Esophagus muscularis mucosa (tissue), 4 donors: ENCODE results near the gene LMAN2. TPM values are rescaled to one million over a fixed set of nuclear protein-coding genes. Genes with fewer than 3 reads are reported as not detected.
A peak's percentile ranks its signal among the peaks of the same experiment; 100 is the strongest.

Experiments
- DNase-seq: peaks from one replicate; pipeline ENCODE4 v3.0.0-alpha.2; 2017; ENCODE audit errors: extremely low spot score
- H3K27ac ChIP-seq, 4 donors: fragments of 200-600 bp; sonication (generic); replicated peaks in 1 of 4; 1 replicate in 3 of 4; 2 replicates in 1 of 4; pipeline ENCODE4 v1.5.1; 2016 to 2019; ENCODE audit warnings: mild to moderate bottlenecking in 1 of 4
- H3K27me3 ChIP-seq, 4 donors: fragments of 200-600 bp; sonication (generic); one replicate each; pipeline versions ENCODE4 v1.5.1 to v1.6.0; 2016 to 2019
- H3K36me3 ChIP-seq, 4 donors: fragments of 200-600 bp; sonication (generic); one replicate each; pipeline ENCODE4 v1.5.1; 2016 to 2019
- H3K4me1 ChIP-seq, 4 donors: fragments of 200-600 bp; sonication (generic); one replicate each; pipeline ENCODE4 v1.5.1; 2016 to 2019
- H3K4me3 ChIP-seq, 4 donors: fragments of 200-600 bp; sonication (generic); 1 replicate in 2 of 4; 2 replicates in 2 of 4; pipeline ENCODE4 v1.5.1; 2016 to 2019; ENCODE audit warnings: mild to moderate bottlenecking in 4 of 4, moderate library complexity in 1 of 4
- H3K9me3 ChIP-seq, 4 donors: fragments of 200-600 bp; sonication (generic); 1 replicate in 3 of 4; 2 replicates in 1 of 4; pipeline ENCODE4 v1.5.1; 2016 to 2019
- CTCF ChIP-seq, 3 experiments: fragments of 200-600 bp in 2 of 3; fragments of 450-650 bp in 1 of 3; sonication (generic) in 2 of 3; IDR thresholded peaks; one replicate each; pipeline ENCODE4 v1.5.1; 2017 to 2019; ENCODE audit warnings: antibody characterized with exemption in 3 of 3, mild to moderate bottlenecking in 2 of 3, moderate library complexity in 1 of 3
- EP300 ChIP-seq: sonication (generic); formaldehyde crosslinking; IDR thresholded peaks from one replicate; pipeline ENCODE4 v1.6.1; 2017; ENCODE audit warnings: antibody characterized with exemption
- POLR2A ChIP-seq: fragments of 450-650 bp; IDR thresholded peaks from one replicate; pipeline ENCODE4 v1.6.1; 2017; ENCODE audit warnings: antibody characterized with exemption, moderate library complexity, mild to moderate bottlenecking, low read depth
- POLR2AphosphoS5 ChIP-seq, 2 donors: sonication (generic); formaldehyde crosslinking; IDR thresholded peaks; one replicate each; pipeline ENCODE4 v1.6.1; 2017; ENCODE audit warnings: antibody characterized with exemption in 2 of 2
- WGBS: methylation state at CpG from one replicate; pipeline ENCODE4 v1.1.5; 2018; 5-methylcytosine and 5-hydroxymethylcytosine counted together
- intact Hi-C: fragments of 100-400 bp; cut with DNase I; formaldehyde crosslinking; loops from one replicate; pipeline ENCODE4 v1.15.1; 2023
- total RNA-seq, 4 donors: library from RNA; depleted of rRNA; stranded (reverse); fragments of >200 nt; gene quantifications; one replicate each; pipeline versions ENCODE4 v1.1.0 to v1.2.1, GENCODE V29; 2016

LMAN2 gene, protein sequence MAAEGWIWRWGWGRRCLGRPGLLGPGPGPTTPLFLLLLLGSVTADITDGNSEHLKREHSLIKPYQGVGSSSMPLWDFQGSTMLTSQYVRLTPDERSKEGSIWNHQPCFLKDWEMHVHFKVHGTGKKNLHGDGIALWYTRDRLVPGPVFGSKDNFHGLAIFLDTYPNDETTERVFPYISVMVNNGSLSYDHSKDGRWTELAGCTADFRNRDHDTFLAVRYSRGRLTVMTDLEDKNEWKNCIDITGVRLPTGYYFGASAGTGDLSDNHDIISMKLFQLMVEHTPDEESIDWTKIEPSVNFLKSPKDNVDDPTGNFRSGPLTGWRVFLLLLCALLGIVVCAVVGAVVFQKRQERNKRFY
- 100 to 1,000 TPM in 3 of 4 donors, 10 to 100 TPM in 1; 95.1 to 168 (median 128) TPM for total RNA-seq

DNA sequence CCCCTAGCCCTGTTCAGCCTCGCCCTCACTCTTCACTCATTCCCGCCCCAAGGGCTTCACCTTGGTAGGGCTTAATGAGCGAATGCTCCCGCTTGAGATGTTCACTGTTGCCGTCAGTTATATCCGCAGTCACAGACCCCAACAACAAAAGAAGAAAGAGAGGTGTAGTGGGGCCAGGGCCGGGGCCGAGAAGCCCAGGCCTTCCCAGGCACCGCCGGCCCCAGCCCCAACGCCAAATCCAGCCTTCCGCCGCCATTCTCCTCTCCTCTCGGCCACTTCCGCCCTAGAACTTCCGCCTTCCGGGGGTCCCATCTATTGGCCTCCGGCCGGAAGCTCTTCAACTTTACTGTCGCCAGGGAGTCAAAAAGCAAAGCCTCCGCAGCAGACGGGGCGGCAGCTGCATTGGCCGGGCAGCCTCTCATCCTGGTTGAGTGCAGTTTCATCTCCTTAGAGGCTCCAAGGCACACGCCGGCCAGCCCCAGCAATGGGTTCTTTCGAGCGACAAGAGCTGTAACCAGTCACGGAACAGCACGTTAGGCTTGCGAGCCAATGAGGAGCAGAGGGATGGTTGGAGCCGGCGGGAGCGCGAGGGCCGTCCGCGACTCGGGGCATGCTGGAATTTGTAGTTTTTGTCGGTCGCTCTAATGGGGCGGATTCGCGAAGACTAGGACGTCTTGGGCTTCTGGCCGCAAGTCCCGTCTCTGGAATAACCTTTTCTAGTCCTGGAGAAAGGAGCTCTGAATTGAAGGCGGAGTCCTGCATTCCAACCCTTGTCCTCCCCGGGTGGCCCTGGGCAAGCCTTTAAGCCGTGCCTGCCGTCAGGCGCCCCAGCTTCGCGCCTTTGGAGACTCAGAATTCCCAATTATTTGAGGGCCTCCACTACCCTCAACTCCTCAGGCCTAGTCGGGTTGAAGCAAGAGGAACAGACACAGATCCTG, at the start of gene LMAN2:
TSS of gene LMAN2 (minus strand) at position 277 of the 938 bp plus-strand sequence. CDS start at position 256, 21 bp downstream.
- no peaks in the 10 kb centered on the region for H3K27me3 ChIP-seq
- H3K27ac ChIP-seq, result peak within 1 kb of the TSS; percentile 87 to 92 (median 91)
- TF ChIP-seq POLR2A (peak; percentile 66), EP300 (no peak), CTCF (IDR thresholded peaks at IDR 0.05) (peak in 1 of 3 experiments; percentile 14), POLR2AphosphoS5 (IDR thresholded peaks at IDR 0.05) (peak; percentile 61 to 82)
- peaks cover 17 to 53% (median 48%) of the 10 kb centered on the region in 4 donors for H3K4me1 ChIP-seq
- H3K9me3 ChIP-seq, result no peaks in the 10 kb centered on the region
- 8% methylated on average over 32 of the region's 55 CpGs for WGBS
- peaks cover 0 to 26% (median 14%) of the 10 kb centered on the region in 4 donors for H3K36me3 ChIP-seq
- peak within 1 kb of the TSS; percentile 83 to 99 (median 92) for H3K4me3 ChIP-seq
- peak; percentile 98 for DNase-seq
- intact Hi-C loops, result loop anchor here (5.0 kb wide), 1 partner anchor 34 kb away; no protein-coding TSS in a partner anchor

GRCh38 chr5:177399997-177400868, 48.8 kb upstream of the LMAN2 start, which contains the start of gene PFN3:
Gene PFN3, minus strand, starts transcription at chr5:177400661. Its CDS starts 85 bp downstream, at chr5:177400576.
- Histone ChIP-seq H3K4me3 (no peak within 1 kb of the TSS), H3K36me3 (no peaks in the 10 kb centered on the region), H3K9me3 (no peaks in the 10 kb centered on the region), H3K4me1 (peaks cover 34 to 48% (median 42%) of the 10 kb centered on the region in 4 donors), H3K27me3 (peaks cover 13 to 97% (median 57%) of the 10 kb centered on the region in 4 donors), H3K27ac (no peak within 1 kb of the TSS)
- TF ChIP-seq POLR2A (no peak), CTCF (IDR thresholded peaks at IDR 0.05) (no peak), EP300 (no peak), POLR2AphosphoS5 (IDR thresholded peaks at IDR 0.05) (no peak)
- intact Hi-C loops, result loop anchor here (5.0 kb wide), 1 partner anchor 102 kb away; no protein-coding TSS in a partner anchor
- WGBS, result 23% methylated on average over 32 of the region's 92 CpGs
- no peak for DNase-seq

- 86% methylated on average over 12 of the region's 16 CpGs for WGBS
- Histone ChIP-seq H3K4me1 (peaks cover 14 to 25% (median 21%) of the 10 kb centered on the region in 4 donors), H3K27ac (no peak overlapping the region), H3K27me3 (peaks cover 8 to 80% (median 46%) of the 10 kb centered on the region in 4 donors), H3K4me3 (no peak overlapping the region), H3K9me3 (no peaks in the 10 kb centered on the region), H3K36me3 (no peaks in the 10 kb centered on the region)
- intact Hi-C loops, result no loop called here
- DNase-seq, result no peak
- TF ChIP-seq POLR2AphosphoS5 (IDR thresholded peaks at IDR 0.05), result no peak
- TF ChIP-seq POLR2A, result no peak
- no peak for TF ChIP-seq CTCF (IDR thresholded peaks at IDR 0.05)
- TF ChIP-seq EP300, result no peak
Observed at GRCh38 chr5:177397875-177398390, 46.5 kb upstream of the LMAN2 start.

DNA sequence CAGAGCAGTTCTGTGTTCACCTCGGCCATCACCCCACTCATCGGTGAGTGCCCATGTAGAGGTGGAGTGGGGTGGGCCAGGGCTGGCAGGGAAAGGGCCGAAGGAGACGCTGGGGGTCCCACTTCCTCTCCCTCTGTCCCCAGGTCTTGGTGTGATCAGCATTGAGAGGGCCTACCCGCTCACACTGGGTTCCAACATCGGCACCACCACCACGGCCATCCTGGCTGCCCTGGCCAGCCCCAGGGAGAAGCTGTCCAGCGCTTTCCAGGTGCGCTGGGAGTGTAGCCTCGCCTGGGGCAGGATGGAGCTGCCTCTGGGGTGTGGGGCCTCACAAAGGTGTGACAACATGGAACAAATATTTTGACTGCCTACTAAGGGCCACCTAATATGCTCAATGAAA, 45.3 kb upstream of the LMAN2 start:
- intact Hi-C loops, result no loop called here
- Histone ChIP-seq H3K4me3 (no peak overlapping the region), H3K36me3 (no peaks in the 10 kb centered on the region), H3K27me3 (peaks cover 6 to 68% (median 35%) of the 10 kb centered on the region in 4 donors), H3K4me1 (peaks cover 6 to 14% (median 11%) of the 10 kb centered on the region in 4 donors), H3K27ac (no peak overlapping the region), H3K9me3 (no peaks in the 10 kb centered on the region)
- WGBS, result 92% methylated on average over 4 of the region's 10 CpGs
- no peak for DNase-seq
- TF ChIP-seq POLR2AphosphoS5 (IDR thresholded peaks at IDR 0.05), result no peak
- TF ChIP-seq CTCF (IDR thresholded peaks at IDR 0.05), result no peak
- TF ChIP-seq EP300, result no peak
- TF ChIP-seq POLR2A, result no peak
